NT2/D1 (cell line): ENCODE results near the gene CTSH.

Experiments
- YY1 ChIP-seq: IDR thresholded peaks from 2 replicates; pipeline ENCODE4 v1.6.1; 2011; ENCODE audit not compliant: insufficient read length, insufficient read depth
- ZNF274 ChIP-seq: IDR thresholded peaks from 2 replicates; pipeline ENCODE4 v1.6.1; 2011; ENCODE audit warnings: mild to moderate bottlenecking, low read depth, low read length

DNA sequence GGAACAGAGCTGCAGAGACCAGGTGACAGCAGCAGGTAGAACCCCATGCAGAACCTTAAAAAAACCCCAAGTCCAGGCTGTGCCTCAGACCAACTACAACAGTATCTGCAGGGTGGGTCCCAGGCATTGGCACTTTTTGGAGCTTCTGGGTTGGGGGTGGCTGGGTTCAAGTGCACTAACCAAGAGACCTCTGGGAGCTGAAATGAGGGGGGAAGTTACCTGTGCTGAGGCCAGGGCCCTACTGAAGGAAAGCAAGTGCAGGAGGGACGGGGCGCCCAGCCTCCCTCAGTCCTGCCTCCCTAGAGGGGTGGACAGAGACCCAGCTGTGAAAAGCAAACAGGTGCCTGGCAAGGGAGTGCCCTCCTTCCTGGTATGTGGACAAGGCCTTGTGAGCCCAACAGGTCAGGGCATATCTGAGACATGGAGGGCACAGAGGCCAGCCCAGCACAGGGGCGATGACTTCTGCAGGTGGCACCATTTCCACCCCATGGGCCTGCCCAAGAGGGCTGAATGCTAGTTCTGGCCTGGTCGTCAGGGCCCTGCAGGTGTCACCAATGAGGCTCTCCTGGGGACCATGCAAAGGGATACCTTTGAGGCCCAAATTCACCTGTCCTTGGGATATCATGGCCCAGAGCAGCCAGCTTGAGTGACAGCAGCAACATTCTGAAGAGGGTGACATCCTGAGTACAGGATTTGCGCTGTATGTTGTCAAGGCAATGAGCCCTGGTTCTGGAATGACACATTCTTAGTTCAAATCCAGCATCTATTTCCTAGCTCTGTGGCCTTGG, 18.7 kb downstream of the CTSH start:
- TF ChIP-seq ZNF274 (no peak), YY1 (no peak)
